HepG2 (cell line): ENCODE results near the gene ITPRIPL1. TPM values are rescaled to one million over a fixed set of nuclear protein-coding genes. Genes with fewer than 3 reads are reported as not detected.

Experiments
- ATAC-seq: fragments of 200-7000 bp; cut with Tn5 transposase; 3 replicates; pipeline ENCODE4 v1.9.1; 2020; ENCODE audit warnings: mild to moderate bottlenecking, moderate library complexity
- BruUV-seq: library from RNA; stranded (reverse); fragments of 400-500 nt; replicated peaks from 2 replicates; lab custom pipeline; 2021; lab: Mats Ljungman, UMichigan
- CTCF ChIA-PET: fragments of 300-600 bp; formaldehyde crosslinking; extraction: SDS; loops from one replicate; lab custom pipeline; 2021; ENCODE audit warnings: low total read pairs, inconsistent platforms, low intra/inter-chr PET ratio; lab: Yijun Ruan, JAX
- POLR2A ChIA-PET: fragments of 350-600 bp; sonication (Branson Sonifier 250); formaldehyde crosslinking; loops from one replicate; lab custom pipeline; 2020; ENCODE audit warnings: antibody characterized with exemption, inconsistent platforms; lab: Yijun Ruan, JAX
- DNase-seq: peaks from one replicate; pipeline ENCODE4 v3.0.0-alpha.2; 2015; ENCODE audit warnings: low spot score
- FAIRE-seq: peaks from 3 replicates; lab custom pipeline; 2011; peaks lifted over from hg19 to GRCh38; lab: Jason Lieb, UNC
- H2AFZ ChIP-seq: one replicate; pipeline ENCODE4 v1.6.1; 2011; ENCODE audit warnings: low read length, inconsistent platforms
- H3K27ac ChIP-seq: fragments of 300-600 bp; 3 replicates; pipeline ENCODE4 v1.8.0; 2011; ENCODE audit warnings: mixed run types, mild to moderate bottlenecking, mixed read lengths, low read length, inconsistent platforms; ENCODE audit not compliant: insufficient read depth; ENCODE audit errors: extremely low read length
- H3K27me3 ChIP-seq, 2 experiments: fragments of 200-600 bp in 1 of 2; 2 replicates in 1 of 2; 3 replicates in 1 of 2; pipeline versions ENCODE4 v1.6.0 to v1.8.0; 2011; ENCODE audit warnings: low read length in 2 of 2, mild to moderate bottlenecking in 2 of 2, moderate library complexity in 2 of 2, inconsistent platforms in 1 of 2; ENCODE audit not compliant: insufficient read depth in 2 of 2, control insufficient read depth in 1 of 2
- H3K36me3 ChIP-seq, 2 experiments: fragments of 200-600 bp in 1 of 2; replicated peaks in 1 of 2; 2 replicates in 1 of 2; 3 replicates in 1 of 2; pipeline versions ENCODE4 v1.5.1 to v1.8.0; 2011; ENCODE audit warnings: low read length in 2 of 2, inconsistent platforms in 1 of 2; ENCODE audit not compliant: insufficient read depth in 2 of 2, control insufficient read depth in 1 of 2
- H3K4me1 ChIP-seq: 2 replicates; pipeline ENCODE4 v1.5.1; 2012; ENCODE audit warnings: low read length, inconsistent platforms; ENCODE audit not compliant: insufficient read depth
- H3K4me2 ChIP-seq: 2 replicates; pipeline ENCODE4 v1.6.0; 2011; ENCODE audit warnings: low read depth, low read length, inconsistent platforms
- H3K4me3 ChIP-seq, 3 experiments: fragments of 200-600 bp in 1 of 3; sonication (generic), shearing (Covaris generic) in 1 of 3; replicated peaks in 1 of 3; 2 replicates each; pipeline ENCODE4 v1.5.1; 2011 to 2016; ENCODE audit warnings: low read length in 3 of 3, inconsistent platforms in 2 of 3, low read depth in 2 of 3, mild to moderate bottlenecking in 2 of 3, control low read depth in 1 of 3, mixed read lengths in 1 of 3; ENCODE audit not compliant: insufficient read depth in 1 of 3
- H3K79me2 ChIP-seq: one replicate; pipeline ENCODE4 v1.6.1; 2011; ENCODE audit warnings: low read length, inconsistent platforms; ENCODE audit not compliant: insufficient read depth
- H3K9ac ChIP-seq: 2 replicates; pipeline ENCODE4 v1.6.0; 2011; ENCODE audit warnings: mild to moderate bottlenecking, low read depth, low read length, inconsistent platforms; ENCODE audit not compliant: insufficient read depth
- H3K9me3 ChIP-seq: 2 replicates; pipeline ENCODE4 v1.5.1; 2012; ENCODE audit warnings: mild to moderate bottlenecking, low read length
- H4K20me1 ChIP-seq: 2 replicates; pipeline ENCODE4 v1.6.0; 2011; ENCODE audit warnings: inconsistent platforms, mild to moderate bottlenecking, low read length, moderate library complexity; ENCODE audit not compliant: insufficient read depth
- CCDC6 ChIP-seq: sonication (generic); formaldehyde crosslinking; IDR thresholded peaks from 2 replicates; pipeline ENCODE4 v1.8.1; 2022; ENCODE audit warnings: mild to moderate bottlenecking, missing genetic modification reagents, moderate library complexity
- CREM ChIP-seq, 2 experiments: sonication (generic) in 1 of 2; formaldehyde crosslinking in 1 of 2; IDR thresholded peaks; 2 replicates each; pipeline versions ENCODE4 v1.4.0 to v1.6.1; 2016 to 2020; ENCODE audit warnings: antibody characterized with exemption in 1 of 2, mild to moderate bottlenecking in 1 of 2, missing genetic modification reagents in 1 of 2
- RAD51 ChIP-seq: fragments of 450-650 bp; IDR thresholded peaks from 2 replicates; pipeline ENCODE4 v1.6.1; 2016; ENCODE audit warnings: borderline replicate concordance
- SIX1 ChIP-seq: sonication (generic); formaldehyde crosslinking; IDR thresholded peaks from 2 replicates; pipeline ENCODE4 v1.4.0; 2020; ENCODE audit warnings: missing genetic modification reagents, borderline replicate concordance
- STAG1 ChIP-seq: sonication (generic); formaldehyde crosslinking; IDR thresholded peaks from 2 replicates; pipeline ENCODE4 v1.4.0; 2020; ENCODE audit warnings: missing genetic modification reagents
- TAF1 ChIP-seq: sonication (generic); formaldehyde crosslinking; IDR thresholded peaks from 2 replicates; pipeline ENCODE4 v1.4.0; 2020; ENCODE audit warnings: missing genetic modification reagents
- ZNF333 ChIP-seq: sonication (generic); formaldehyde crosslinking; IDR thresholded peaks from 2 replicates; pipeline ENCODE4 v1.4.0; 2020; ENCODE audit warnings: mild to moderate bottlenecking, missing genetic modification reagents, borderline replicate concordance
- ZNF616 ChIP-seq: sonication (generic); formaldehyde crosslinking; IDR thresholded peaks from 2 replicates; pipeline ENCODE4 v1.5.0; 2020; ENCODE audit warnings: low read depth, mild to moderate bottlenecking, missing genetic modification reagents
- WGBS: methylation state at CpG from one replicate; pipeline ENCODE4 v1.1.6; 2017; ENCODE audit warnings: low lambda C conversion rate; 5-methylcytosine and 5-hydroxymethylcytosine counted together
- in situ Hi-C: cut with HindIII; loops from 2 replicates; pipeline ENCODE4 v1.10.0; 2017; ENCODE audit warnings: low pct_unique_long_range_greater_than_20kb; ENCODE audit not compliant: extremely low pct_ligation_motif_present
- intact Hi-C: fragments of 100-400 bp; cut with micrococcal nuclease; formaldehyde crosslinking; loops from one replicate; pipeline ENCODE4 v1.10.0; 2022; ENCODE audit not compliant: unreplicated experiment
- polyA plus RNA-seq, 8 experiments: library from polyadenylated mRNA; depleted of rRNA in 3 of 8; stranded (reverse) in 7 of 8; unstranded in 1 of 8; fragments of >200 nt; fragmentation: Illumina TruSeq in 4 of 8; extraction: Trizol in 4 of 8; gene quantifications; 2 replicates each; pipeline versions ENCODE4 v1.2.1 to v1.2.3, GENCODE V29; 2011 to 2016; ENCODE audit warnings: low read depth in 4 of 8, missing spikeins in 1 of 8, mixed read lengths in 1 of 8; ENCODE audit not compliant: insufficient read depth in 1 of 8
- total RNA-seq, 5 experiments: library from RNA; depleted of rRNA; stranded (reverse); fragments of >200 nt; fragmentation: Illumina TruSeq; extraction: Trizol; gene quantifications; 2 replicates each; pipeline ENCODE4 v1.2.3, GENCODE V29; 2016; ENCODE audit warnings: low read depth in 1 of 5
- TF ChIP-seq, protein P1 (sequence below): sonication (generic); formaldehyde crosslinking; IDR thresholded peaks from 2 replicates; pipeline ENCODE4 v1.5.1; 2020; ENCODE audit warnings: mild to moderate bottlenecking, missing genetic modification reagents, moderate library complexity
- TF ChIP-seq, protein P2 (sequence below): sonication (generic); formaldehyde crosslinking; IDR thresholded peaks from 2 replicates; pipeline ENCODE4 v1.4.0; 2020; ENCODE audit warnings: missing genetic modification reagents
- TF ChIP-seq, protein P3 (sequence below): sonication (generic); formaldehyde crosslinking; IDR thresholded peaks from 2 replicates; pipeline ENCODE4 v1.4.0; 2020; ENCODE audit warnings: missing genetic modification reagents, borderline replicate concordance

ITPRIPL1 gene
- total and polyA plus RNA-seq, 2 of the 13 experiments (the other 11 are each of a cell fraction or from before 2014, with no cell fraction given) = 4.3 to 11.7 TPM

DNA sequence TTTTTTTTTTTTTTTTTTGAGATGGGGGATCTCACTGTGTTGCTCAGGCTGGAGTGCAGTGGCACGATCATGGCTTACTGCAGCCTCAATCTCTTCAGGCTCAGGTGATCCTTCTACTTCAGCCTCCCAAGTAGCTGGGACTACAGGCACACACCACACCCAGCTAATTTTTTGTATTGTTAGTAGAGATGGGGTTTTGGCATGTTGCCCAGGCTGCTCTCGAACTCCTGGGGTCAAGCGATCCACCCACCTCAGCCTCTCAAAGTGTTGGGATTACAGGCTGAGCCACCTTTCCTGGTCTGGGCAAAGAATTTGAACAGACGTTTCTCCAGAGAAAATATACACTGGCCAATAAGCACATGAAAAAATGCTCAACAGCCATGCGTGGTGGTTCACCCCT lies 16.9 kb upstream of the ITPRIPL1 start:
- 75% methylated on average over 5 of the region's 5 CpGs for WGBS
- no TSS peak for BruUV-seq
- Histone ChIP-seq H3K9ac (no peak overlapping the region), H3K4me3 (no peak overlapping the region), H3K9me3 (no peaks in the 10 kb centered on the region), H4K20me1 (no peaks in the 10 kb centered on the region), H3K36me3 (peaks cover 0 to 3% of the 10 kb centered on the region in 2 experiments; a peak in 3 of 5 replicates), H2AFZ (no peak overlapping the region), H3K4me2 (no peak overlapping the region), H3K27me3 (no peaks in the 10 kb centered on the region; a peak in 1 of 5 replicates), H3K4me1 (peaks cover 27% of the 10 kb centered on the region), H3K27ac (no peak overlapping the region), H3K79me2 (peaks cover 25% of the 10 kb centered on the region)
- CTCF ChIA-PET = no interaction called here
- intact Hi-C loops = no loop called here
- FAIRE-seq = no peak
- TF ChIP-seq ZNF616 (CRISPR knock-in tag) (no peak), SIX1 (CRISPR knock-in tag) (no peak)
- DNase-seq = no peak
- POLR2A ChIA-PET = interaction anchor here (1.5 to 4.0 kb wide), 2 partner anchors 9 to 13 kb away, joined by 3 to 45 read pairs; no protein-coding TSS in a partner anchor
- in situ Hi-C loops = no loop called here
- no peak for ATAC-seq

DNA sequence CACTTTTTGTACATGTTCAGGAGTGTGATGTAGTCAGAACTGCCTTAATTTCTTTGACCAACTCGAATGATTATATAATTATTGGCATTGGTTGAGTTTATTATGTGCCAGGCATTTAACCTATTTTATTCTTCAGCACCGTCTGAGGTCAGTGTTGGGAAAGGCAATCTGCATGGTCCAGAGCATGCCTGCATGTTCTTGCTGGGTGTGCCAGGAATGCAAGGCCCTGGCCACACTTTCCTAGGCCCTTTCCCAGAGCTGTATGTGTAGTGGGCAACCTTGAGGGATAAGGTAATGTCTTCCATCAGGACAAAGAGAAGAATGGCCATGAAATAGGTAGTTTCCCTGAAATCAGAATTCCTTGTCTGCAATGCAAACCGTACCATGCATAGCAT lies 10.1 kb upstream of the ITPRIPL1 start:
- 23% methylated on average over 3 of the region's 3 CpGs for WGBS
- Histone ChIP-seq H3K9ac (no peak overlapping the region), H3K36me3 (no peaks in the 10 kb centered on the region), H3K4me1 (peaks cover 40% of the 10 kb centered on the region), H3K9me3 (no peaks in the 10 kb centered on the region), H2AFZ (no peak overlapping the region), H3K27ac (no peak overlapping the region), H3K79me2 (no peaks in the 10 kb centered on the region), H4K20me1 (no peaks in the 10 kb centered on the region), H3K4me2 (no peak overlapping the region), H3K27me3 (no peaks in the 10 kb centered on the region; a peak in 1 of 5 replicates), H3K4me3 (no peak overlapping the region)
- DNase-seq (no peak), FAIRE-seq (no peak), ATAC-seq (no peak)
- ChIA-PET POLR2A (interaction anchor here (1.9 kb wide), 1 partner anchor 10 kb away, joined by 11 read pairs; the partner anchor contains the start of gene SNRNP200), CTCF (no interaction called here)
- in situ Hi-C loops (no loop called here), intact Hi-C loops (no loop called here)
- BruUV-seq = no TSS peak
- TF ChIP-seq, protein P1, sequence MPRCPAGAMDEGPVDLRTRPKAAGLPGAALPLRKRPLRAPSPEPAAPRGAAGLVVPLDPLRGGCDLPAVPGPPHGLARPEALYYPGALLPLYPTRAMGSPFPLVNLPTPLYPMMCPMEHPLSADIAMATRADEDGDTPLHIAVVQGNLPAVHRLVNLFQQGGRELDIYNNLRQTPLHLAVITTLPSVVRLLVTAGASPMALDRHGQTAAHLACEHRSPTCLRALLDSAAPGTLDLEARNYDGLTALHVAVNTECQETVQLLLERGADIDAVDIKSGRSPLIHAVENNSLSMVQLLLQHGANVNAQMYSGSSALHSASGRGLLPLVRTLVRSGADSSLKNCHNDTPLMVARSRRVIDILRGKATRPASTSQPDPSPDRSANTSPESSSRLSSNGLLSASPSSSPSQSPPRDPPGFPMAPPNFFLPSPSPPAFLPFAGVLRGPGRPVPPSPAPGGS (CRISPR knock-in tag) = no peak
- TF ChIP-seq STAG1 (CRISPR knock-in tag) (no peak), RAD51 (no peak), TAF1 (CRISPR knock-in tag) (no peak), CCDC6 (CRISPR knock-in tag) (no peak), ZNF333 (no peak), CREM (IDR thresholded peaks at IDR 0.05) (no peak), CREM (CRISPR knock-in tag; IDR thresholded peaks at IDR 0.05) (no peak)
- TF ChIP-seq, protein P2, sequence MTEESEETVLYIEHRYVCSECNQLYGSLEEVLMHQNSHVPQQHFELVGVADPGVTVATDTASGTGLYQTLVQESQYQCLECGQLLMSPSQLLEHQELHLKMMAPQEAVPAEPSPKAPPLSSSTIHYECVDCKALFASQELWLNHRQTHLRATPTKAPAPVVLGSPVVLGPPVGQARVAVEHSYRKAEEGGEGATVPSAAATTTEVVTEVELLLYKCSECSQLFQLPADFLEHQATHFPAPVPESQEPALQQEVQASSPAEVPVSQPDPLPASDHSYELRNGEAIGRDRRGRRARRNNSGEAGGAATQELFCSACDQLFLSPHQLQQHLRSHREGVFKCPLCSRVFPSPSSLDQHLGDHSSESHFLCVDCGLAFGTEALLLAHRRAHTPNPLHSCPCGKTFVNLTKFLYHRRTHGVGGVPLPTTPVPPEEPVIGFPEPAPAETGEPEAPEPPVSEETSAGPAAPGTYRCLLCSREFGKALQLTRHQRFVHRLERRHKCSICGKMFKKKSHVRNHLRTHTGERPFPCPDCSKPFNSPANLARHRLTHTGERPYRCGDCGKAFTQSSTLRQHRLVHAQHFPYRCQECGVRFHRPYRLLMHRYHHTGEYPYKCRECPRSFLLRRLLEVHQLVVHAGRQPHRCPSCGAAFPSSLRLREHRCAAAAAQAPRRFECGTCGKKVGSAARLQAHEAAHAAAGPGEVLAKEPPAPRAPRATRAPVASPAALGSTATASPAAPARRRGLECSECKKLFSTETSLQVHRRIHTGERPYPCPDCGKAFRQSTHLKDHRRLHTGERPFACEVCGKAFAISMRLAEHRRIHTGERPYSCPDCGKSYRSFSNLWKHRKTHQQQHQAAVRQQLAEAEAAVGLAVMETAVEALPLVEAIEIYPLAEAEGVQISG (CRISPR knock-in tag) = no peak
- TF ChIP-seq, protein P3, sequence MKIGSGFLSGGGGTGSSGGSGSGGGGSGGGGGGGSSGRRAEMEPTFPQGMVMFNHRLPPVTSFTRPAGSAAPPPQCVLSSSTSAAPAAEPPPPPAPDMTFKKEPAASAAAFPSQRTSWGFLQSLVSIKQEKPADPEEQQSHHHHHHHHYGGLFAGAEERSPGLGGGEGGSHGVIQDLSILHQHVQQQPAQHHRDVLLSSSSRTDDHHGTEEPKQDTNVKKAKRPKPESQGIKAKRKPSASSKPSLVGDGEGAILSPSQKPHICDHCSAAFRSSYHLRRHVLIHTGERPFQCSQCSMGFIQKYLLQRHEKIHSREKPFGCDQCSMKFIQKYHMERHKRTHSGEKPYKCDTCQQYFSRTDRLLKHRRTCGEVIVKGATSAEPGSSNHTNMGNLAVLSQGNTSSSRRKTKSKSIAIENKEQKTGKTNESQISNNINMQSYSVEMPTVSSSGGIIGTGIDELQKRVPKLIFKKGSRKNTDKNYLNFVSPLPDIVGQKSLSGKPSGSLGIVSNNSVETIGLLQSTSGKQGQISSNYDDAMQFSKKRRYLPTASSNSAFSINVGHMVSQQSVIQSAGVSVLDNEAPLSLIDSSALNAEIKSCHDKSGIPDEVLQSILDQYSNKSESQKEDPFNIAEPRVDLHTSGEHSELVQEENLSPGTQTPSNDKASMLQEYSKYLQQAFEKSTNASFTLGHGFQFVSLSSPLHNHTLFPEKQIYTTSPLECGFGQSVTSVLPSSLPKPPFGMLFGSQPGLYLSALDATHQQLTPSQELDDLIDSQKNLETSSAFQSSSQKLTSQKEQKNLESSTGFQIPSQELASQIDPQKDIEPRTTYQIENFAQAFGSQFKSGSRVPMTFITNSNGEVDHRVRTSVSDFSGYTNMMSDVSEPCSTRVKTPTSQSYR (CRISPR knock-in tag) = no peak
